Upper lobe of right lung (tissue), 1 donor: ENCODE data around the gene GP9. TPM values are rescaled to one million over a fixed set of nuclear protein-coding genes. Genes with fewer than 3 reads are reported as not detected.

ENCODE experiments used
- ATAC-seq: fragments of 200-7000 bp; cut with Tn5 transposase; one replicate; pipeline ENCODE4 v1.9.1; 2020; ENCODE audit warnings: mild to moderate bottlenecking, moderate library complexity
- DNase-seq: peaks from one replicate; pipeline ENCODE4 v3.0.0-alpha.2; 2020
- H3K27ac ChIP-seq: fragments of 200-600 bp; one replicate; pipeline ENCODE4 v1.8.0; 2022
- H3K27me3 ChIP-seq: fragments of 200-600 bp; one replicate; pipeline ENCODE4 v1.8.0; 2022; ENCODE audit warnings: mild to moderate bottlenecking
- H3K36me3 ChIP-seq: fragments of 200-600 bp; one replicate; pipeline ENCODE4 v1.8.0; 2022
- H3K4me1 ChIP-seq: fragments of 200-600 bp; one replicate; pipeline ENCODE4 v1.8.0; 2022
- H3K4me3 ChIP-seq: fragments of 200-600 bp; one replicate; pipeline ENCODE4 v1.8.0; 2022; ENCODE audit warnings: mild to moderate bottlenecking
- H3K9me3 ChIP-seq: fragments of 200-600 bp; one replicate; pipeline ENCODE4 v1.8.0; 2022
- intact Hi-C: fragments of 100-400 bp; cut with DNase I; formaldehyde crosslinking; loops from one replicate; pipeline ENCODE4 v1.11.0; 2022
- total RNA-seq: library from RNA; stranded (reverse); fragmentation: NEBNext Ultra II Directional; extraction: Animal tissue kit (Norgen Biotek cat#: 25700); gene quantifications from one replicate; pipeline ENCODE4 v1.2.1, GENCODE V29; 2021
- TF ChIP-seq, protein P1 (sequence below): fragments of 200-600 bp; IDR thresholded peaks from one replicate; pipeline ENCODE4 v1.8.0; 2022; ENCODE audit warnings: antibody characterized with exemption
- donor health status: DM: no; HTN: yes; CAD: no; lungs with severe emphysema.

Gene GP9
- total RNA-seq, 1 donor from 2014 or later, result 1.2 TPM

DNA sequence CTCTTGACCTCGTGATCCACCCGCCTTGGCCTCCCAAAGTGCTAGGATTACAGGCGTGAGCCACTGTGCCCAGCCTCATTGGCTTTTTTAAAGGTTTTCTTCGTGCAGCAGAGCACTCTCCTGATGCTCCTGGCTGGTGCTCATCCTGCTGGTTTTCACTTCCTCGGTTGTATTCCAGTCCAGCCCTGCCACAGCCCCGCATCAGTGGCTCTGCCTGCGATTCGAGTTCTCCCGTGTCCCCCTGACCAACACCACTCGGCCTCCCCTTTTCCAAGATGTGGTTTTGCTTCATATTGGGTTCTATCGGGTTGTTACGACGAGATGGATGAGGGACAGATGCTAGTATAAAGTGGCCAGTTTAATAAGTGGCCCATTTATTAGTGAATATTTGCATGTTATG, 31.7 kb upstream of the GP9 start:
- peaks cover 28% of the 10 kb centered on the region for H3K4me1 ChIP-seq
- DNase-seq, result no peak
- intact Hi-C loops, result no loop called here
- no peak overlapping the region for H3K4me3 ChIP-seq
- no peak overlapping the region for H3K27ac ChIP-seq
- H3K27me3 ChIP-seq, result no peaks in the 10 kb centered on the region
- ATAC-seq, result no peak
- H3K9me3 ChIP-seq, result no peaks in the 10 kb centered on the region
- H3K36me3 ChIP-seq, result peaks cover 1% of the 10 kb centered on the region
- TF ChIP-seq, protein P1, sequence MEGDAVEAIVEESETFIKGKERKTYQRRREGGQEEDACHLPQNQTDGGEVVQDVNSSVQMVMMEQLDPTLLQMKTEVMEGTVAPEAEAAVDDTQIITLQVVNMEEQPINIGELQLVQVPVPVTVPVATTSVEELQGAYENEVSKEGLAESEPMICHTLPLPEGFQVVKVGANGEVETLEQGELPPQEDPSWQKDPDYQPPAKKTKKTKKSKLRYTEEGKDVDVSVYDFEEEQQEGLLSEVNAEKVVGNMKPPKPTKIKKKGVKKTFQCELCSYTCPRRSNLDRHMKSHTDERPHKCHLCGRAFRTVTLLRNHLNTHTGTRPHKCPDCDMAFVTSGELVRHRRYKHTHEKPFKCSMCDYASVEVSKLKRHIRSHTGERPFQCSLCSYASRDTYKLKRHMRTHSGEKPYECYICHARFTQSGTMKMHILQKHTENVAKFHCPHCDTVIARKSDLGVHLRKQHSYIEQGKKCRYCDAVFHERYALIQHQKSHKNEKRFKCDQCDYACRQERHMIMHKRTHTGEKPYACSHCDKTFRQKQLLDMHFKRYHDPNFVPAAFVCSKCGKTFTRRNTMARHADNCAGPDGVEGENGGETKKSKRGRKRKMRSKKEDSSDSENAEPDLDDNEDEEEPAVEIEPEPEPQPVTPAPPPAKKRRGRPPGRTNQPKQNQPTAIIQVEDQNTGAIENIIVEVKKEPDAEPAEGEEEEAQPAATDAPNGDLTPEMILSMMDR, result no peak

DNA sequence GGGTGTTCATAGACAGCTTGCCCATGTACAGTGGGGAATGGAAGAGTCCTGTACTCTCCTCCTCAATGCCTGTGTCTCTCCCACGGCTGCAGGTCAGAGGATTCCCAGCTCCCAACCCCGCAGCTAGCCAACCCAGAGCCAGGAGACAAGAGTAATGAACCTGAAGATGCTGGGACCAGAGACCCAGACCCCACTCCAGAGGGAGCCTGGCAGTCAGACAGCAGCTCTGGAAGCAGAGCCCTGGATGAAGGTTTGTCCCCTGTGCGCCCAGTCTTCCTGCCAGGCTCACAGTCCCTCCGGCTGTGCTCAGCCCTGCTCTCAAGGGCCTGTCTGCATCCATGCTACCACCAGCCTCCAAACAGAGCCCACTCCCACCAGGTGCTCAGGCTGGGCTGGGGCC, 30.0 kb upstream of the GP9 start:
- Histone ChIP-seq H3K27ac (no peak overlapping the region), H3K4me3 (no peak overlapping the region), H3K4me1 (peaks cover 17% of the 10 kb centered on the region), H3K27me3 (no peaks in the 10 kb centered on the region), H3K9me3 (no peaks in the 10 kb centered on the region), H3K36me3 (peaks cover 6% of the 10 kb centered on the region)
- intact Hi-C loops, result no loop called here
- TF ChIP-seq, protein P1, result no peak
- ATAC-seq (no peak), DNase-seq (peak; percentile 38)

DNA sequence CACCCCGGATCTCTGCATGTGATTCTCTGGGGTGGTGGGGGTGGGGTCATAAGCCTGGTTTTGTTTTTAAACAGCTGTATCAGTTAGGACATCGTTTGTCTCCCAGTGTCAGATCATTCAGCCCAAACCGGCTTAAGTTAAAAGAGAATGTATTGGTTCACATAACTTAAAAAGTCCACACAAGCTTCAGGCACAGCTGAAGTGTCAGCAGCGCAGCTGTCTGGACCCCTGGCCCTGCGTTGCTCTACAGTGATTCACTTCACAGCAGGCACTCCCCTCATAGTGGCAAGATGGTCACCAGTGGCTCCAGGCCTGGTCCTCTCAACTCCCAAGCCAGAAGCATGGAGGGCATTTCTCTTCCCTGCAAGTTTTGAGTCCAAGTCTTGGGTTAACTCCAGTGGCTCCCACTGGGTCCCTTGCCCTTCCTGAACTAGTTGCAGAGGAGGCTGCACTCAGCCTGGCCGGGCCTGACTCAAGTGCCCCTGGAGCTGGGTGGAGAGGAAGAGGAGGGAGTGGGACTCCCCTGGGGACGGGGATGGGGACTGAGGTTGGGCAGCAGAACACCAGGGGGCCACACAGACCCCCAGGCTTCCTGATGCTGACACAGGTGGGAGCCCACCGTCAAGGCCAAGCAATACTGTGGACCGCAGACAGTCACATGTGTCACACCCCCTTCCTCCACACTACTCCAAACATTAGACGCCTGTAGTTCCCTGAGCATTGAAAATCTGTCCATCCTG, 28.9 kb upstream of the GP9 start:
- Histone ChIP-seq H3K4me3 (no peak overlapping the region), H3K27me3 (no peaks in the 10 kb centered on the region), H3K27ac (no peak overlapping the region), H3K36me3 (peaks cover 6% of the 10 kb centered on the region), H3K9me3 (no peaks in the 10 kb centered on the region), H3K4me1 (peaks cover 8% of the 10 kb centered on the region)
- peak; percentile 42 for DNase-seq
- intact Hi-C loops, result no loop called here
- TF ChIP-seq, protein P1, result no peak
- ATAC-seq, result no peak

DNA sequence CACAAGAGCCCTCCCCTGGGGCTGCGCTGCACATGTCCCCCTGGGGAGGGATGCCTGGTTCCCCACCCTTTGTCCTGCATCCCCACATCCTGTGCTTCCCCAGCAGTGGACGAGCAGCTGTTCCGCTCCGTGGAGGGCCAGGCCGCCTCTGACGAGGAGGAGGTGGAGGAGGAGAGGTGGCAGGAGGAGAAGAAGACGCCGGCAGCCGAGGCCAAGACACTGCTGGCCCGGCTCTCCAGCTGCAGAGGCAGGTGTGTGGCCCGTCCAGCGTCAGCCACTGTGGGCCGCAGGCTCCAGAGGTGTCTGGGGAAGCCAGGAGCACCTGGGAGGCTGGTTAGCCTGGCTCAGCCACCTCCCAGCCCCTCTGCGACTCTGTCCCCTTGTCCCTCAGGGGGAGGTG, 27.9 kb upstream of the GP9 start:
- intact Hi-C loops, result no loop called here
- Histone ChIP-seq H3K4me1 (no peaks in the 10 kb centered on the region), H3K36me3 (peaks cover 6% of the 10 kb centered on the region), H3K4me3 (no peak overlapping the region), H3K27ac (no peak overlapping the region), H3K27me3 (no peaks in the 10 kb centered on the region), H3K9me3 (no peaks in the 10 kb centered on the region)
- DNase-seq (no peak), ATAC-seq (no peak)
- TF ChIP-seq, protein P1, result no peak

DNA sequence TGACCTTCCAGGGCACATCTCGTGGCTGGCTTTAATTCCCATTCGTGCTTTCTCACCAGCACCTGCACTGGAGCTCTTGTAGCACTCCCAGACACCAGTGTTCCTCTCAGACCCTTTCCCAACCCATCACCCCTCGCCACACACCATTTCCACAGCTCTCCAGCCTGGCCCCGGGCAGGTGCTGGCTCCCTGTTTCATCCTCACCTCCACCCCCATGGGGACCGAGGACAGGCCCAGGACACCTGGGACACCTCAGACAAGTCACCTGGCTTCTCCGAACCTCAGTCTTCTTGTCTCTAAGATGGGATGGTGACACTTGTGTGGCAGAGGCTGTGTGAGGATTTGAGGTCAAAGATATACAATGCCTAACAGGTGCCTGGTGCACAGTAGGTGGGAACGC, 27.4 kb upstream of the GP9 start:
- H3K27ac ChIP-seq, result no peak overlapping the region
- intact Hi-C loops, result no loop called here
- H3K36me3 ChIP-seq, result peaks cover 6% of the 10 kb centered on the region
- ATAC-seq (no peak), DNase-seq (no peak)
- no peaks in the 10 kb centered on the region for H3K4me1 ChIP-seq
- no peaks in the 10 kb centered on the region for H3K9me3 ChIP-seq
- TF ChIP-seq, protein P1, result no peak
- no peaks in the 10 kb centered on the region for H3K27me3 ChIP-seq
- no peak overlapping the region for H3K4me3 ChIP-seq
